Kidney tubule cell (primary cell): Measurements from ENCODE around the gene CDKN2B-AS1.
A peak's percentile ranks its signal among the peaks of the same experiment; 100 is the strongest.

Experiments used
- DNase-seq: peaks from one replicate; pipeline ENCODE4 v3.0.0-alpha.2; 2018; ENCODE audit warnings: low spot score

Gene CDKN2B-AS1

DNA sequence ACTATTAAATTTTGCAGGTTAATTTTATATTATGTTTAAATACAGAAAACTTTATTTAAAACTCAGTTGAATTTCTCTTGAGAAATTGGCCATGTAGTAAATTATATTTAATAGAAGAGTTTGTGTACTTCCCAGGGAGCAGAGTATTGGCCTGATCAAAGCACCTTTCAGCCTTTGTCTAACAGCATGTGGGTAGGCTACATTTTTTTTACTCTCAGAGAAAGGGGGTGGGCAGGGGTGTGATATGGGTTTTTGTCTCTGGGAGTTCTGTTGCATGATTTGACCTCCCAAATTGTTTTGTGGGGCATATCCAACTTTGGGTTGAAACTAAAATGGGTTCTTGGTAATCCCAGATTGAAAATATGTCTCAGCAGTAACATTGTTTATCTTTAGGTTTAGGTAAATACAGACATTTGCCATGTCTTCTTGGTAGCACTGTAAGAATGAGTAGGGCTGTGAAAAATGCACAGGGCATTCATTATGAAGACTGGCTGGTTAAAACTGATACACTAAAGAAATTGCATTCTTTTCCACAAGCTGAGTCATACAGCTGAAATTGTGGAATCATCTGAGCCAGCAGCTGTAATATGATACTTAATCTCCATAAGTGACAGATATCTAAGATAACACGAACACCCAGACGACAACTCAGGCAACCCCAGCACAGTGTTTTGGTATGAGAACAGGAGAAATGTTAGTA lies 89.9 kb downstream of the CDKN2B-AS1 start:
- DNase-seq = peak; percentile 90

DNA sequence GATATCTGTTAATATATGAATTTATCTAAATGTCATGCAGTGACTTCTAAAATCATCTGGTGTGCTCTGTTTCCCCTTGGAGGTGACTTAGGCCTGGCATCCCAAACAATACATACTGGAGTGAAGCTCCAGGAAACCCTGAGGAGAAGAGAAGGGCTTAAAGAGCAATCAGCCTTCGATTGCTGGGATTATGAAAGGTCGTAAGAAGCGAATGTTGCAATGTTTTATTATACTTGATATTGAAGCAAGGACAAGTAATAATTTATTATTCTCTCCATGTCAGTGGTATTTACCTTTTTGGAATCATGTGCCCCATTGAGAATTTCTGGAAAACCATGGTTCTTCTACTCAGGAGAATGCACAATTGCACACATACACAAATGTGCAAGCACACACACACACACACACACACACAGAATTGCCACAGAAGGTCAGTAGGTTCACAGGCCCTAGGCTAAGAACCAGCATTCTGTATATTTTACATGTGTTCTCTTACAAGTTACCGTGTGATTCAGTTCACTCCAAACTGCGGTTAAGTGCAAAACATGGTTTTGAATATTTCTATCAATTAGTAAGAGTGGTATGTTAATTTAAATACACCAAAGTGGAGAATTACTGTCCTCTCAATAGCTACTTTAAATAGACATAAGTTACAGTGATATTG lies 93.6 kb downstream of the CDKN2B-AS1 start:
- no peak for DNase-seq

DNA sequence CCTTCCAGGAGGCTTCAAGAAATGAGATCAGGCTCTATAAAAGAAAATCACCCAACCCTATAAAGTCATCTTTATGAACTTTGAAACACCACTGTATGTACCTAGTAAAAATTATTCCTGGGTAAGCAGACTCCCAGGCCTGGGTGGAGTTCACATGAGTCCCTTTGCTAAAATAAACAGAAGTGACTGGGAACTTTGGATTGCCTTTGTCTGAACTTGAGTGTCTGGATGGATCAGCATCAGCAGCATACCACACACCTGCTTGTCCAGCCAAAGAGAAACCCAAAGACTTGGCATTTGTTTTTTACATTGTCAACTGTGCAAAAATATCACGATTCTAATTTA lies 94.1 kb downstream of the CDKN2B-AS1 start:
- DNase-seq = no peak

DNA sequence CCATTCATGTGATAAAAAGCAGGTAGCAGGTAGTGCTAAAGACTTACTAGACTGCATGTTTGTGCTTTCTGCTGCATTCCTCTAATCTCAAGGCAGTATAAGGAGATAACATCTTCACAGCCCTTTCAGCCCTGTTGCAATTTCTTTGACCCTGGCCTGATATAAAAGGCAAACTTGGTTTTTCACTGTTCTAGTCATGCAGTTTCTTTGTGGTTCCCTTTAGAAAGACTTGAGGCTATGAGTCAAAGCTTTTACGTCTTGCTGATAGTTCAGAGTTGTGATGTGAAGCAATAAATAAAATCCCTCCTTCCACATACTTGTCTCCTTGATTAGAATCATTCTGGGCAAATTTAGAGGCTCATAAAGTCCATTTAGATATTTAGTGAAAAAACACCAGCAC lies 103.1 kb downstream of the CDKN2B-AS1 start:
- peak; percentile 54 for DNase-seq

GRCh38 chr9:22098643-22099332 lies 104.2 kb downstream of the CDKN2B-AS1 start:
- DNase-seq = no peak

DNA sequence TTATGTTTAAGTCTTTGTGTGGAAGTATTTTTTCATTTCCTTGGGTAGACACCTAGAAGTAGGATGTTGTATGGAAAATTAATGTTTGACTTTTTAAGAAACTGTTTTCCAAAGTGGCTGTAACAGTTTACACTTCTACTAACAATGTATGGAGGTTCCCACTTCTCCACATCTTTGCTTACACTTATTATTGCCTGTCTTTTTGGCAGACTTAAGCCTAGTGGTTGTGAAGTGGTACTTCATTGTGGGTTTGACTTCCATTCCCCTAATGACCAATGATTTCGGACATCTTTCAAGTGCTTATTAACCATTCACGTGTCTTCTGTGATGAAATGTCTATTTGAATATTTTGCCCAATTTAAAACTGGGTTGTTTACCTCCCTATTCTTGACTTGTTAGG lies 106.0 kb downstream of the CDKN2B-AS1 start:
- no peak for DNase-seq

- DNase-seq = no peak
Measured at GRCh38 chr9:22102146-22103053, 107.8 kb downstream of the CDKN2B-AS1 start.

- no peak for DNase-seq
Measured at GRCh38 chr9:22103685-22104575, 109.3 kb downstream of the CDKN2B-AS1 start.

DNA sequence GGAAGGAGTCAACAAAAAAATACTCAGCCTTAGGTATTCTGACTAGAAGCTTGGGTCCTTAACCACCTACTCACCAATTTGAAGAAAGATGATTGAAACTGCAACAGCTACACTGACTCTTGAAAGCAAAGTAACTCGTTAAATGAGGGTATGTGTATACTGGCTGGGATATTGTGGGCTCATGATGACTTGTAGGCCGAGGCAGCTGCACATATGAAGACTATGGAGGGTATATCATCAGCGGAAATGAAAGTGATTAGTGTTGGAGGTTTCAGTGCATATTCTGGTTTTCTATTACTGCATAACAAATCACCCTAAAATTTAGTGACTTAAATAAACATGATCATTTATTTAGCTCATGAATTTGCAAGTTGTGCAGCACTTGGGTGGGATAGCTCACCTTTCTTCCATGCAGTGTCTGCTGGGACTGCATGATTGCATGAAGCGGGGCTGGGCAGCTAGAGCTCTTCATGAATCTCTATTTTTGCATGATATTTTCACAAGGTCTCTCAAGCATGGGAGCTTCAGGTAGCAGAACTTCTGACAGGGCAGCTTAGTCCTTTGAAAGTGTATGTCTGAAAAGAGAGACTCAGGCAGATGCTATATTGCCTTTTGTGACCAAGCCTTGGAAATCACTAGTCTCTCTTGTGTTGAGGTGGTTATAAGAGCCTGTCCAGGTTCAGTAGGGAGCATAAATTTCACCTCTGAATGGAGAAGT lies 110.6 kb downstream of the CDKN2B-AS1 start:
- no peak for DNase-seq

DNA sequence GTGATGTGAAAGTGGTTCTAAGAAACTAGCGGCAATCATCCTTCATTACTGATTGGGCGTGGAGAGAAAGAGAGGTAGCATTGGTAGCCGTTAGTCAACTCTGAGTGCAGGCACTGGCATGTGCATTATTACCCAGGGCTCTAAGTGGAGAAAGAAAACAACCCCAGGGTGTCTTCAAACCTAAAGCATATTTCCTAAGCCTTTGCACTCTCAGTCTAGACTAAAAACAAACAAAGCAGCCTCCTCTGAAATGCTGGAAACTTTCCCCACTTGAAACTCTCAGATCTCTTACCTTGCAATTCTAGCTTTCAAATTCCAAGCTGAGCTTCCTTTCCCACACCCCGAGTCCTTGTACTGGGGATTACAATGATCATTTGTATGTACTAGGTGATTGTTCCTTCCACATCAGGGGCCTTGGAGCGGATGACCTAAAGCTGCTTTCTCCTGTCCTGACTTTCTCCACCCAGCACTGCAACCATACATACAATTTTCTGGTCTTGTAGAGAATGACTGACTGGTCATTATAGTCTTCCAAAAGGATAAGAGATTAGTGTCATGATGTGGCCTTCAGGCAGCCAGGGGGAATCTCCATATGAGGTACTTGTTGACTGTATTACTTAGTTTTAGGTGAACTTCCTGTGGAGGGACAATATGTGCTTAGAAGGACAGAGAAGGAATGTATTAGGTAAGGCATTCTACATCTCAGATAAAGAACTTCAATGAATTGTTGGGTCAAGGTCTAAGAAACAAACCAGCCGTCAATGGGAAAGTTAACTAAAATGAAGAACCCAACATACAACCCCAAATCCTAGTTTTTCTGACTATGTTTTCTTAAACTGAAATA lies 112.8 kb downstream of the CDKN2B-AS1 start:
- DNase-seq = peak; percentile 32

DNA sequence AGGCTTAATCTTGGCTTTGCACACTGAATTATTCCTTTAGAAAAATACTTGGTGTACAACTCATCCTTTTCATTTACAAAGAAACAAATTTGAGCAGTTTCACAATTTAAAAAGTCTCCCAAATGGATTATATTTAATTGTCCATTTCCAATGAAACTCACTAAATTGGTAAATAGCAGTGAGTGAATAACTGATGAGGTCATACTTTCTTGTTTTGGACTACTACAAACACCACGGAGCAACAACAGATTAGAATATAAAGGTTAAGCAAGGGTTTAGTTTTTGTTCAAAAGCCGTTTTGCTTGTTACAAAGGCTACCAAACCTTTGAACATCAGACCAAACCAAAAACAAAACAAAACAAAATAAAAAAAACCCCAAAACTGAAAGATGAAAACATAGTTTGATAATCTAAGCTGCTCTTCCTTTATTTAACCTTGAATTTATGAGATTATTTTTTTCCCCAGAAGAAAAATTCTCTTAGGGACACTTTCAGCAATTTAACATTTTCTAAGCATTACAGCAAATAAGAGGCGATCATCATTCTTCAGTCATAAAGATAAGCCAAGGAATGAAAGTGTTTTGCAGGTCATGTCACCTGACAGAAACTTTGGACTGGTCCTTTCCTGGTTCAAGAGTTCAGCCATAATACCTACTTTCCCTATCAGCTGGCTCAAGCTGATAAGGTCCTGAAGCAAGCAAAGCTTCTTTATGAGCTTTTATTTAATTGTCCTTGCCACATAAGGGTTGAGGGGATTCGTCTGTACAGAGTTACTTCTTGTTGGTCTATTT lies 114.2 kb downstream of the CDKN2B-AS1 start:
- DNase-seq = no peak

- DNase-seq = peak; percentile 34
Measured at GRCh38 chr9:22111176-22111953, 116.8 kb downstream of the CDKN2B-AS1 start.

GRCh38 chr9:22111954-22112247 lies 117.3 kb downstream of the CDKN2B-AS1 start:
- DNase-seq = peak; percentile 71

DNA sequence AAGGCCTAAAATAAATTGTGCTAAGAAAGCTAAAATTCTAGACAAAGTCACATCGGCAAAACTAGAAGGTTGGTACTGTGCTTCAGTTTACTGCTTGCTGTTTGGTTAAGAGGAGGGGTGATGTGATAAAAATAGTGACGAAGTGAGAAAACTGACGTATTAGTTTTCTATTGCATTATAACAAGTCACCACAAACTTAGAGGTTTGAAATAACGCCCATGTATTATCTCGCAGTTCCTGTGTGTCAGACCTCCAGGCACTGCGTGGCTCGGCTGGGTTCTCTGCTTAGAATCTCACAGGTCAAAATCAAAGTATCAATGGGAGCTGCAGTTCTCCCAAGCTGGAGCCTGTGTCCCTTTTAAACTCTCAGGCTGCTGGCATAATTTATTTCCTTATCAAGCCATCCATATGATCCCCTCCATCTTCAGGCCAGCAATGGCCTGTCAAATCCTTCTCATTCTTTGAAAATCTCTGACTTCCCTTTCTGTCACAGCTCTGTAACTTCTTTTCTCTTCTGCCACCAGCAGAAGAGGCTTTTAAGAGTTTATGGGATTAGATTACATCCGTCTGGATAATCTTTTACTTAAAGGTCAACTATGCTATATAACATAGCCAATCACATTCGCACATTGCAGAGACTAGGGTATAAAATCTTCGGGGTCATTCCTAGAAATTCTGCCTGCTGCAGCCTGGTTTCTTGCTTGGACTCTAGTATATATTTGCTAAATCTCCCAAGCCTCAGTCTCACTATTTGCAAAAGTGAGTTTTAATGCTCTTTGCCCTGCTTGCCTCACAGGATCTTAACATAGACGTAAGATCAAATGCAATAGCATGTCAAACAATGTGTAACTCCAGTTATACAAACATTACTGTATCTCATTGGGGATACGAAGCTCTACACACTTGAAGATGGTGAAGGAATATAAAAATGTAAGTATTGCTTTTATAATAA lies 118.6 kb downstream of the CDKN2B-AS1 start:
- DNase-seq = no peak

- DNase-seq = peak; percentile 39
Measured at GRCh38 chr9:22114956-22115355, 120.4 kb downstream of the CDKN2B-AS1 start.

DNA sequence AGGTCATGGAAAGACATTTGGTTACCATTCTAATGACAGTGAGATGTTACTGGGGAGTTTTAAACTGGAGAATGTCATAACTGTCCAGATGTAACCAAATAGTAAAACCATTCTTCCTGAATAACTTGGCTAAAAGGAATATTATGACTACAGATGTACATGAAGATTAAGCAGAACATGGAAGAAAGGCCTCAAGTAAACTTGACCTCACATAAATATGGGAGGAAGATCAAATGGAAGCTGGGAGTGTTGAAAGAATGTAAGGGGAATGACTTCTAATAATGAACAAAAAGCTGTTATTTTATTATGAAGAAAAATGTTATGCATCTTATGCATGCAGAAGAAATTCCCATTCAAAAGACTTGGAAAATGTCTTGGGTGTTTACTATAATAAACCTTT lies 122.2 kb downstream of the CDKN2B-AS1 start:
- DNase-seq = no peak
